Dermis microvascular lymphatic vessel endothelial cell (primary cell): ENCODE results near the gene CALM3. TPM values are rescaled to one million over a fixed set of nuclear protein-coding genes. Genes with fewer than 3 reads are reported as not detected.

ENCODE experiments used
- total RNA-seq: library from RNA; depleted of rRNA; stranded (reverse); fragments of >200 nt; gene quantifications from 2 replicates; pipeline ENCODE4 v1.2.1, GENCODE V29; 2014

Gene CALM3
- total RNA-seq, 1 donor from 2014 or later = 121 TPM

Other genes with a start within 250 kb of the CALM3 start
- 0.13 TPM in 2 replicates for gene CCDC8, start 187.8 kb upstream of the CALM3 start, total RNA-seq
- not detected in 2 replicates for gene PNMA8C, start 172.4 kb upstream of the CALM3 start, total RNA-seq
- gene PNMA8A, start 129.8 kb upstream of the CALM3 start, total RNA-seq = under 0.01 and 0.26 TPM in 2 replicates
- gene PNMA8B, start 105.5 kb upstream of the CALM3 start, total RNA-seq = 0.13 TPM in 2 replicates
- gene PTGIR, start 23.8 kb downstream of the CALM3 start, total RNA-seq = not detected in 2 replicates
- not detected in 2 replicates for gene GNG8, start 34.9 kb downstream of the CALM3 start, total RNA-seq
- gene DACT3, start 59.9 kb downstream of the CALM3 start, total RNA-seq = under 0.01 and 0.13 TPM in 2 replicates
- gene PRKD2, start 115.8 kb downstream of the CALM3 start, total RNA-seq = 32.6 and 55.4 TPM in 2 replicates
- 8.9 and 15.2 TPM in 2 replicates for gene FKRP, start 144.7 kb downstream of the CALM3 start, total RNA-seq
- 68.2 and 108 TPM in 2 replicates for gene STRN4, start 145.1 kb downstream of the CALM3 start, total RNA-seq
- gene SLC1A5, start 187.3 kb downstream of the CALM3 start, total RNA-seq = 25.3 and 25.8 TPM in 2 replicates
- 160 and 177 TPM in 2 replicates for gene AP2S1, start 249.5 kb downstream of the CALM3 start, total RNA-seq